K562 treated with DMSO at 1 percent for 48 hours (cell line): ENCODE measurements around the gene CITED2. TPM values are rescaled to one million over a fixed set of nuclear protein-coding genes. Genes with fewer than 3 reads are reported as not detected.

Experiments
- total RNA-seq: library from RNA; unstranded; fragments of 300-600 nt; gene quantifications from 2 replicates; pipeline ENCODE4 v1.2.3, GENCODE V29; 2022; ENCODE audit warnings: low replicate concordance; ENCODE audit errors: extremely low read depth

The CITED2 gene
- not detected in 2 replicates for total RNA-seq

GRCh38 chr6:139374357-139375225, at the start of gene CITED2:
CITED2 (minus strand) TSS chr6:139374648; CDS start chr6:139373944, 704 bp downstream.

Other genes with a start within 250 kb of the CITED2 start
- gene HECA, start 239.6 kb downstream of the CITED2 start, total RNA-seq = not detected in 2 replicates
- not detected in 2 replicates for gene TXLNB, start 82.7 kb downstream of the CITED2 start, total RNA-seq